Mucosa of descending colon (tissue), 3 donors: ENCODE data around the gene CFAP210. TPM values are rescaled to one million over a fixed set of nuclear protein-coding genes. Genes with fewer than 3 reads are reported as not detected.

ENCODE experiments used
- ATAC-seq: fragments of 200-7000 bp; cut with Tn5 transposase; one replicate; pipeline ENCODE4 v1.9.1; 2020; ENCODE audit warnings: mild to moderate bottlenecking, moderate library complexity
- DNase-seq, 3 donors: peaks; one replicate each; pipeline ENCODE4 v3.0.0-alpha.2; 2020
- H3K36me3 ChIP-seq: fragments of 200-600 bp; one replicate; pipeline ENCODE4 v1.8.0; 2021; ENCODE audit warnings: low read depth, mild to moderate bottlenecking
- H3K4me1 ChIP-seq: fragments of 200-600 bp; one replicate; pipeline ENCODE4 v1.8.0; 2021; ENCODE audit warnings: low read depth, mild to moderate bottlenecking
- H3K4me3 ChIP-seq: fragments of 200-600 bp; one replicate; pipeline ENCODE4 v1.8.0; 2021; ENCODE audit warnings: mild to moderate bottlenecking
- H3K9me3 ChIP-seq: fragments of 200-600 bp; one replicate; pipeline ENCODE4 v1.8.0; 2021; ENCODE audit warnings: mild to moderate bottlenecking
- CTCF ChIP-seq: fragments of 200-600 bp; IDR thresholded peaks from one replicate; pipeline ENCODE4 v1.8.0; 2022; ENCODE audit warnings: antibody characterized with exemption, mild to moderate bottlenecking
- intact Hi-C, 2 donors: fragments of 100-400 bp; cut with DNase I in 1 of 2; cut with micrococcal nuclease in 1 of 2; formaldehyde crosslinking; loops; one replicate each; pipeline versions ENCODE4 v1.11.0 to v1.11.1; 2022; cut with DNase I, micrococcal nuclease
- total RNA-seq, 3 donors: library from RNA; stranded (reverse); fragmentation: NEBNext Ultra II Directional in 2 of 3; extraction: Animal tissue kit (Norgen Biotek cat#: 25700) in 2 of 3; gene quantifications; one replicate each; pipeline versions ENCODE4 v1.2.1 to v1.2.4, GENCODE V29; 2021 to 2023
- donor health status: DM: no; HTN: no; CAD: no; lungs with moderate emphysema.
- donor health status: DM: no; HTN: no; CAD: no.
- donor health status: DM: no; HTN: yes; CAD: no.

The CFAP210 gene
- total RNA-seq, 3 donors from 2014 or later, result not detected

GRCh38 chr2:169670937-169671336 is 23.3 kb downstream of the CFAP210 start:
- Histone ChIP-seq H3K9me3 (no peaks in the 10 kb centered on the region), H3K4me1 (no peaks in the 10 kb centered on the region), H3K4me3 (no peak overlapping the region), H3K36me3 (no peaks in the 10 kb centered on the region)
- ATAC-seq, result no peak
- intact Hi-C loops, result no loop called here
- TF ChIP-seq CTCF, result no peak
- no peak for DNase-seq

GRCh38 chr2:169670215-169670651 is 24.0 kb downstream of the CFAP210 start:
- no peaks in the 10 kb centered on the region for H3K36me3 ChIP-seq
- intact Hi-C loops, result no loop called here
- TF ChIP-seq CTCF, result no peak
- H3K9me3 ChIP-seq, result no peaks in the 10 kb centered on the region
- ATAC-seq (no peak), DNase-seq (no peak)
- no peak overlapping the region for H3K4me3 ChIP-seq
- no peaks in the 10 kb centered on the region for H3K4me1 ChIP-seq

GRCh38 chr2:169667583-169667982 is 26.6 kb downstream of the CFAP210 start:
- Histone ChIP-seq H3K36me3 (no peaks in the 10 kb centered on the region), H3K4me1 (no peaks in the 10 kb centered on the region), H3K4me3 (no peak overlapping the region), H3K9me3 (no peaks in the 10 kb centered on the region)
- no peak for DNase-seq
- intact Hi-C loops, result no loop called here
- no peak for ATAC-seq
- no peak for TF ChIP-seq CTCF

- intact Hi-C loops, result no loop called here
- DNase-seq, result no peak
- TF ChIP-seq CTCF, result no peak
These were observed 29.0 kb downstream of the CFAP210 start for GRCh38 chr2:169664978-169665930.

GRCh38 chr2:169664600-169664977 is 29.6 kb downstream of the CFAP210 start:
- H3K36me3 ChIP-seq, result no peaks in the 10 kb centered on the region
- DNase-seq (no peak), ATAC-seq (no peak)
- H3K4me1 ChIP-seq, result no peaks in the 10 kb centered on the region
- intact Hi-C loops, result no loop called here
- H3K9me3 ChIP-seq, result no peaks in the 10 kb centered on the region
- H3K4me3 ChIP-seq, result no peak overlapping the region
- no peak for TF ChIP-seq CTCF

More at GRCh38 chr2:169664978-169665930, 29.0 kb downstream of the CFAP210 start:
- H3K4me3 ChIP-seq, result no peak overlapping the region
- H3K36me3 ChIP-seq, result no peaks in the 10 kb centered on the region
- no peaks in the 10 kb centered on the region for H3K4me1 ChIP-seq
- no peaks in the 10 kb centered on the region for H3K9me3 ChIP-seq
- ATAC-seq, result no peak
